ENCODE measurements around the gene NACC2.

The NACC2 gene

GRCh38 chr9:136007934-136008692 is 87.0 kb downstream of the NACC2 start:
- no peak for DNase-seq

GRCh38 chr9:136007276-136007933 is 87.7 kb downstream of the NACC2 start:
- DNase-seq, result no peak

GRCh38 chr9:136006169-136006568 is 88.9 kb downstream of the NACC2 start:
- DNase-seq, result no peak

- DNase-seq, result no peak
These were observed 90.4 kb downstream of the NACC2 start for GRCh38 chr9:136004712-136005111.

GRCh38 chr9:136004219-136004618 is 90.9 kb downstream of the NACC2 start:
- DNase-seq, result no peak

GRCh38 chr9:136003411-136004218 is 91.5 kb downstream of the NACC2 start:
- no peak for DNase-seq

- DNase-seq, result no peak
These were observed 92.2 kb downstream of the NACC2 start for GRCh38 chr9:136002881-136003280.

GRCh38 chr9:136002215-136002614 is 92.9 kb downstream of the NACC2 start:
- DNase-seq, result no peak

GRCh38 chr9:136001231-136001630 is 93.9 kb downstream of the NACC2 start:
- DNase-seq, result no peak

GRCh38 chr9:135998410-135999071 is 96.5 kb downstream of the NACC2 start:
- no peak for DNase-seq

GRCh38 chr9:135998016-135998380 is 97.1 kb downstream of the NACC2 start:
- DNase-seq, result no peak

- DNase-seq, result no peak
These were observed 97.7 kb downstream of the NACC2 start for GRCh38 chr9:135997090-135998015.

GRCh38 chr9:135995816-135996215 is 99.3 kb downstream of the NACC2 start:
- no peak for DNase-seq

GRCh38 chr9:135994501-135995192 is 100.4 kb downstream of the NACC2 start:
- DNase-seq, result no peak

- no peak for DNase-seq
These were observed 101.2 kb downstream of the NACC2 start for GRCh38 chr9:135993765-135994500.

- no peak for DNase-seq
These were observed 101.7 kb downstream of the NACC2 start for GRCh38 chr9:135993409-135993742.

- peak; percentile 79 for DNase-seq
These were observed 102.3 kb downstream of the NACC2 start for GRCh38 chr9:135992486-135993408.

- DNase-seq, result no peak
These were observed 103.3 kb downstream of the NACC2 start for GRCh38 chr9:135991771-135992170.
